H1 (cell line): ENCODE results near the gene PRLHR. TPM values are rescaled to one million over a fixed set of nuclear protein-coding genes. Genes with fewer than 3 reads are reported as not detected.

ENCODE experiments used
- CTCF ChIA-PET: fragments of 300-600 bp; sonication (Branson Sonifier 250); formaldehyde crosslinking; loops from one replicate; lab custom pipeline; 2021; ENCODE audit not compliant: partially characterized antibody; lab: Charles Lee
- POLR2A ChIA-PET: fragments of 300-600 bp; sonication (Branson Sonifier 250); formaldehyde crosslinking; loops from one replicate; lab custom pipeline; 2021; ENCODE audit warnings: inconsistent platforms; ENCODE audit not compliant: partially characterized antibody; lab: Charles Lee
- DNase-seq, 2 experiments: peaks; one replicate each; pipeline versions ENCODE4 v3.0.0 to v3.0.0-alpha.2; 2010 to 2022; ENCODE audit warnings: low spot score in 2 of 2, low read depth in 1 of 2, mixed read lengths in 1 of 2
- FAIRE-seq: peaks from 2 replicates; lab custom pipeline; 2011; peaks lifted over from hg19 to GRCh38; lab: Jason Lieb, UNC
- H2AFZ ChIP-seq: 2 replicates; pipeline ENCODE4 v1.8.1; 2012; ENCODE audit warnings: low read length, inconsistent platforms
- H2AK5ac ChIP-seq: 2 replicates; pipeline ENCODE4 v1.6.1; 2013; ENCODE audit warnings: low read depth, low read length
- H2BK120ac ChIP-seq: replicated peaks from 2 replicates; pipeline ENCODE3; 2013; ENCODE audit warnings: low read depth, low read length, inconsistent platforms
- H2BK12ac ChIP-seq: 2 replicates; pipeline ENCODE4 v1.6.1; 2013; ENCODE audit warnings: low read depth, low read length
- H2BK15ac ChIP-seq: 2 replicates; pipeline ENCODE4 v1.6.1; 2013; ENCODE audit warnings: low read length
- H2BK20ac ChIP-seq: 2 replicates; pipeline ENCODE4 v1.6.1; 2013; ENCODE audit warnings: low read length
- H2BK5ac ChIP-seq: 2 replicates; pipeline ENCODE4 v1.6.1; 2013; ENCODE audit warnings: low read depth, low read length
- H3K14ac ChIP-seq: 2 replicates; pipeline ENCODE4 v1.6.1; 2013; ENCODE audit warnings: inconsistent platforms; ENCODE audit not compliant: insufficient read length
- H3K18ac ChIP-seq: 2 replicates; pipeline ENCODE4 v1.6.1; 2013; ENCODE audit warnings: low read length; ENCODE audit errors: extremely low read depth
- H3K23ac ChIP-seq: 2 replicates; pipeline ENCODE4 v1.6.1; 2013; ENCODE audit warnings: inconsistent platforms; ENCODE audit not compliant: insufficient read length
- H3K23me2 ChIP-seq: 2 replicates; pipeline ENCODE4 v1.6.1; 2013; ENCODE audit warnings: low read depth, low read length
- H3K27ac ChIP-seq: 2 replicates; pipeline ENCODE4 v1.6.1; 2011; ENCODE audit warnings: low read depth, low read length, inconsistent platforms
- H3K27me3 ChIP-seq, 4 experiments: replicated peaks in 1 of 4; 1 replicate in 1 of 4; 2 replicates in 3 of 4; pipeline versions ENCODE4 v1.6.1 to v1.8.1; 2011 to 2013; ENCODE audit warnings: low read length in 3 of 4, mild to moderate bottlenecking in 3 of 4, inconsistent platforms in 2 of 4, mixed read lengths in 2 of 4, moderate library complexity in 1 of 4; ENCODE audit not compliant: control insufficient read depth in 3 of 4, insufficient read depth in 3 of 4; ENCODE audit errors: extremely low read depth in 1 of 4
- H3K36me3 ChIP-seq, 4 experiments: 2 replicates each; pipeline versions ENCODE4 v1.6.1 to v1.8.1; 2011 to 2013; ENCODE audit warnings: mild to moderate bottlenecking in 4 of 4, low read length in 3 of 4, moderate library complexity in 2 of 4, control low read depth in 1 of 4, inconsistent platforms in 1 of 4; ENCODE audit not compliant: insufficient read depth in 4 of 4, control insufficient read depth in 2 of 4
- H3K4ac ChIP-seq: replicated peaks from 2 replicates; pipeline ENCODE3; 2013; ENCODE audit warnings: low read length, low read depth, mixed read lengths, inconsistent platforms; ENCODE audit not compliant: insufficient read length
- H3K4me1 ChIP-seq, 4 experiments: replicated peaks in 1 of 4; 1 replicate in 1 of 4; 2 replicates in 3 of 4; pipeline versions ENCODE4 v1.6.1 to v1.8.1; 2011 to 2013; ENCODE audit warnings: low read length in 3 of 4, inconsistent platforms in 2 of 4, mixed read lengths in 1 of 4; ENCODE audit not compliant: insufficient read depth in 4 of 4, control insufficient read depth in 3 of 4
- H3K4me2 ChIP-seq, 2 experiments: 2 replicates each; pipeline versions ENCODE4 v1.6.1 to v1.8.1; 2011 to 2013; ENCODE audit warnings: low read depth in 2 of 2, low read length in 2 of 2, control low read depth in 1 of 2, inconsistent platforms in 1 of 2, mild to moderate bottlenecking in 1 of 2; ENCODE audit not compliant: insufficient read depth in 1 of 2
- H3K4me3 ChIP-seq, 4 experiments: fragments of 200-600, 300-600 bp in 1 of 4; sonication (generic), shearing (Covaris generic), sonication (Bioruptor Twin) in 1 of 4; 2 replicates each; pipeline versions ENCODE4 v1.5.1 to v1.8.1; 2011 to 2016; ENCODE audit warnings: low read length in 4 of 4, low read depth in 3 of 4, control low read depth in 2 of 4, inconsistent platforms in 2 of 4, mild to moderate bottlenecking in 2 of 4, mixed read lengths in 1 of 4, moderate library complexity in 1 of 4; ENCODE audit not compliant: insufficient read depth in 2 of 4; ENCODE audit errors: extremely low read depth in 1 of 4
- H3K56ac ChIP-seq: replicated peaks from 2 replicates; pipeline ENCODE3; 2013; ENCODE audit warnings: low read depth, mild to moderate bottlenecking, mixed read lengths, low read length, inconsistent platforms; ENCODE audit not compliant: insufficient read length
- H3K79me1 ChIP-seq: 2 replicates; pipeline ENCODE4 v1.6.1; 2013; ENCODE audit warnings: low read depth, low read length, control low read depth
- H3K79me2 ChIP-seq, 2 experiments: 2 replicates each; pipeline versions ENCODE4 v1.6.1 to v1.8.1; 2012 to 2013; ENCODE audit warnings: low read length in 2 of 2, mild to moderate bottlenecking in 2 of 2, inconsistent platforms in 1 of 2; ENCODE audit not compliant: insufficient read depth in 2 of 2, control insufficient read depth in 1 of 2
- H3K9ac ChIP-seq, 4 experiments: replicated peaks in 1 of 4; 1 replicate in 1 of 4; 2 replicates in 3 of 4; pipeline versions ENCODE4 v1.6.1 to v1.8.1; 2011 to 2013; ENCODE audit warnings: low read depth in 3 of 4, low read length in 3 of 4, control low read depth in 2 of 4, mild to moderate bottlenecking in 2 of 4, moderate library complexity in 2 of 4, inconsistent platforms in 1 of 4; ENCODE audit errors: extremely low read depth in 1 of 4
- H3K9me3 ChIP-seq, 2 experiments: 2 replicates each; pipeline versions ENCODE4 v1.6.1 to v1.8.1; 2012 to 2013; ENCODE audit warnings: mild to moderate bottlenecking in 2 of 2, moderate library complexity in 2 of 2, control low read depth in 1 of 2, inconsistent platforms in 1 of 2, low read depth in 1 of 2, low read length in 1 of 2, mixed read lengths in 1 of 2; ENCODE audit not compliant: insufficient read depth in 2 of 2
- H4K20me1 ChIP-seq, 2 experiments: replicated peaks in 1 of 2; 2 replicates each; pipeline versions ENCODE3 to v1.8.1; 2011 to 2013; ENCODE audit warnings: inconsistent platforms in 2 of 2, low read length in 2 of 2, mild to moderate bottlenecking in 1 of 2; ENCODE audit not compliant: insufficient read depth in 2 of 2, control insufficient read depth in 1 of 2
- H4K5ac ChIP-seq: 2 replicates; pipeline ENCODE4 v1.6.1; 2013; ENCODE audit warnings: low read length, low read depth, mixed read lengths, inconsistent platforms; ENCODE audit not compliant: insufficient read length
- H4K8ac ChIP-seq: 2 replicates; pipeline ENCODE4 v1.8.0; 2013; ENCODE audit warnings: mild to moderate bottlenecking, moderate library complexity, low read length, inconsistent platforms; ENCODE audit not compliant: insufficient read depth; ENCODE audit errors: extremely low read depth
- H4K91ac ChIP-seq: replicated peaks from 2 replicates; pipeline ENCODE3; 2013; ENCODE audit warnings: low read length, mixed read lengths, inconsistent platforms; ENCODE audit not compliant: insufficient read length
- CBX8 ChIP-seq: fragments of 300-800, 300-1000 bp; sonication (generic); IDR thresholded peaks from 2 replicates; pipeline ENCODE4 v1.7.1; 2016; ENCODE audit warnings: low read depth, low read length, borderline replicate concordance
- EGR1 ChIP-seq: IDR thresholded peaks from 2 replicates; pipeline ENCODE4 v1.6.1; 2011; ENCODE audit warnings: low read depth, low read length, borderline replicate concordance
- EP300 ChIP-seq, 2 experiments: IDR thresholded peaks; 1 replicate in 1 of 2; 2 replicates in 1 of 2; pipeline ENCODE4 v1.6.1; 2011 to 2012; ENCODE audit warnings: low read depth in 2 of 2, low read length in 2 of 2, mild to moderate bottlenecking in 2 of 2, borderline replicate concordance in 1 of 2, inconsistent platforms in 1 of 2, moderate library complexity in 1 of 2
- SIX5 ChIP-seq: IDR thresholded peaks from 2 replicates; pipeline ENCODE4 v1.6.1; 2011; ENCODE audit warnings: mild to moderate bottlenecking, low read depth, low read length
- YY1 ChIP-seq: IDR thresholded peaks from 2 replicates; pipeline ENCODE4 v1.6.1; 2011; ENCODE audit warnings: low read depth, mild to moderate bottlenecking, low read length
- WGBS, 2 experiments: shearing (Covaris generic) in 1 of 2; methylation state at CpG; one replicate each; pipeline versions ENCODE4 v1.1.6 to v1.1.7; 2013 to 2015; ENCODE audit warnings: low lambda C conversion rate in 2 of 2, mixed read lengths in 2 of 2, inconsistent platforms in 1 of 2, low coverage in 1 of 2, missing lambda C conversion rate in 1 of 2; ENCODE audit not compliant: insufficient replicate concordance in 2 of 2, insufficient coverage in 1 of 2, insufficient read length in 1 of 2; ENCODE audit errors: extremely low coverage in 1 of 2, missing lambda C conversion rate in 1 of 2; 5-methylcytosine and 5-hydroxymethylcytosine counted together
- polyA plus RNA-seq, 7 experiments: library from polyadenylated mRNA; depleted of rRNA in 3 of 7; stranded (reverse) in 5 of 7; unstranded in 2 of 7; fragments of >200 nt in 5 of 7; fragments of 200-250 nt in 2 of 7; gene quantifications; 1 replicate in 5 of 7; 2 replicates in 1 of 7; 4 replicates in 1 of 7; pipeline versions ENCODE4 v1.2.1 to v1.2.3, GENCODE V29; 2011 to 2013; ENCODE audit warnings: missing spikeins in 2 of 7, mixed read lengths in 2 of 7
- total RNA-seq: library from RNA; stranded (reverse); fragmentation: NEBNext Ultra II Directional; extraction: Animal tissue kit (Norgen Biotek cat#: 25700); gene quantifications from 2 replicates; pipeline ENCODE4 v1.2.1, GENCODE V29; 2021

PRLHR gene
- total and polyA plus RNA-seq, 2 of the 8 experiments (the other 6 are each of a cell fraction or from before 2014, with no cell fraction given) = not detected

- Histone ChIP-seq H2AK5ac (no peak overlapping the region), H2BK12ac (no peak overlapping the region), H3K23me2 (no peaks in the 10 kb centered on the region), H3K27ac (no peak overlapping the region), H3K56ac (no peak overlapping the region), H3K79me2 (no peaks in the 10 kb centered on the region), H3K36me3 (no peaks in the 10 kb centered on the region), H3K79me1 (no peaks in the 10 kb centered on the region), H3K4ac (no peak overlapping the region), H2AFZ (no peak overlapping the region), H3K4me1 (peaks cover 0 to 3% (median 0%) of the 10 kb centered on the region in 4 experiments; a peak in 1 of 7 replicates), H3K18ac (no peak overlapping the region), H3K23ac (no peak overlapping the region), H3K9me3 (no peaks in the 10 kb centered on the region), H4K5ac (no peak overlapping the region), H2BK15ac (no peak overlapping the region), H4K8ac (no peak overlapping the region), H3K27me3 (no peaks in the 10 kb centered on the region), H3K4me3 (no peak overlapping the region), H2BK120ac (no peak overlapping the region), H3K4me2 (no peak overlapping the region), H4K91ac (no peak overlapping the region), H3K14ac (no peak overlapping the region), H2BK20ac (no peak overlapping the region), H2BK5ac (no peak overlapping the region), H3K9ac (no peak overlapping the region), H4K20me1 (no peaks in the 10 kb centered on the region)
- ChIA-PET CTCF (interaction anchor here (1.2 to 2.9 kb wide), 3 partner anchors 20 to 59 kb away, joined by 5 to 8 read pairs (median 5); no protein-coding TSS in a partner anchor), POLR2A (no interaction called here)
- 90% methylated on average over 3 of the region's 3 CpGs; no CpG with 5 or more reads in 1 of the 2 experiments for WGBS, 2 experiments
- DNase-seq (no peak), FAIRE-seq (no peak)
- TF ChIP-seq SIX5 = no peak
- no peak for TF ChIP-seq YY1
- TF ChIP-seq EGR1 = no peak
- no peak for TF ChIP-seq EP300 (IDR thresholded peaks at IDR 0.05; ENCODE audit: borderline replicate concordance in 1 of 2, low read depth in 2 of 2, low read length in 2 of 2)
- TF ChIP-seq CBX8 = no peak
Measured at GRCh38 chr10:118571123-118571522, 24.3 kb downstream of the PRLHR start.
